ENCODE data around the gene SLC37A3. TPM values are rescaled to one million over a fixed set of nuclear protein-coding genes. Genes with fewer than 3 reads are reported as not detected.
"Not testable (repeated sequence)": the region's sequence is repeated elsewhere in the genome, so short reads cannot be mapped to it uniquely, and the experiment has no call there.

SLC37A3 gene
- total RNA-seq, 4 donors from 2014 or later, result 87.9 to 359 (median 148) TPM

- H3K4me1 ChIP-seq, result no peaks in the 10 kb centered on the region
- DNase-seq, result no peak
- TF ChIP-seq POLR2A (IDR thresholded peaks at IDR 0.05) (no peak), CTCF (IDR thresholded peaks at IDR 0.05) (no peak)
- H3K36me3 ChIP-seq, result no peaks in the 10 kb centered on the region
- H3K27me3 ChIP-seq, result no peaks in the 10 kb centered on the region
- no peak overlapping the region for H3K27ac ChIP-seq
- no peak overlapping the region for H3K4me3 ChIP-seq
- H3K9me3 ChIP-seq, result no peaks in the 10 kb centered on the region
- intact Hi-C loops (cut with DNase I; ENCODE audit: low total_unique reads), result no loop called here
Measured at GRCh38 chr7:140347218-140347617, 51.1 kb downstream of the SLC37A3 start.

- H3K9me3 ChIP-seq, result no peaks in the 10 kb centered on the region
- no peak overlapping the region for H3K27ac ChIP-seq
- no peaks in the 10 kb centered on the region for H3K36me3 ChIP-seq
- intact Hi-C loops (cut with DNase I; ENCODE audit: low total_unique reads), result no loop called here
- no peak for TF ChIP-seq CTCF (IDR thresholded peaks at IDR 0.05)
- no peak for TF ChIP-seq POLR2A (IDR thresholded peaks at IDR 0.05)
- no peak for DNase-seq
- H3K4me1 ChIP-seq, result no peaks in the 10 kb centered on the region
- H3K27me3 ChIP-seq, result no peaks in the 10 kb centered on the region
- H3K4me3 ChIP-seq, result no peak overlapping the region
Measured at GRCh38 chr7:140345426-140345825, 52.9 kb downstream of the SLC37A3 start.

GRCh38 chr7:140342727-140343514 is 55.4 kb downstream of the SLC37A3 start:
- H3K9me3 ChIP-seq, result no peaks in the 10 kb centered on the region
- H3K4me1 ChIP-seq, result no peaks in the 10 kb centered on the region
- H3K27me3 ChIP-seq, result no peaks in the 10 kb centered on the region
- H3K4me3 ChIP-seq, result no peak overlapping the region
- H3K36me3 ChIP-seq, result no peaks in the 10 kb centered on the region
- intact Hi-C loops (cut with DNase I; ENCODE audit: low total_unique reads), result no loop called here
- no peak overlapping the region for H3K27ac ChIP-seq
- no peak for DNase-seq
- TF ChIP-seq POLR2A (IDR thresholded peaks at IDR 0.05) (no peak), CTCF (IDR thresholded peaks at IDR 0.05) (peak in 2 of 4 experiments; percentile 28 to 31)

- H3K27me3 ChIP-seq; H3K9me3 ChIP-seq; DNase-seq; H3K36me3 ChIP-seq; intact Hi-C loops (cut with DNase I; ENCODE audit: low total_unique reads); H3K4me1 ChIP-seq; H3K27ac ChIP-seq; H3K4me3 ChIP-seq: not testable (repeated sequence)
Measured at GRCh38 chr7:140338959-140339358, 59.4 kb downstream of the SLC37A3 start.

- no peak for DNase-seq
- no peaks in the 10 kb centered on the region for H3K9me3 ChIP-seq
- H3K27ac ChIP-seq, result no peak overlapping the region
- no peak overlapping the region for H3K4me3 ChIP-seq
- TF ChIP-seq CTCF (IDR thresholded peaks at IDR 0.05) (no peak), POLR2A (IDR thresholded peaks at IDR 0.05) (no peak)
- intact Hi-C loops (cut with DNase I; ENCODE audit: low total_unique reads), result no loop called here
- H3K4me1 ChIP-seq, result no peaks in the 10 kb centered on the region
- no peaks in the 10 kb centered on the region for H3K36me3 ChIP-seq
- H3K27me3 ChIP-seq, result no peaks in the 10 kb centered on the region
Measured at GRCh38 chr7:140334341-140335057, 63.8 kb downstream of the SLC37A3 start.

Data from uterus (tissue), 4 donors.